OCI-M2 (cell line): Measurements from ENCODE around the gene PLCZ1.
"Not testable (repeated sequence)": the region's sequence is repeated elsewhere in the genome, so short reads cannot be mapped to it uniquely, and the experiment has no call there.

ENCODE experiments used
- DNase-seq: peaks from one replicate; lab custom pipeline; 2025; ENCODE audit not compliant: unreplicated experiment; lab: John Stamatoyannopoulos, UW

Gene PLCZ1

GRCh38 chr12:18737819-18738218 lies at the start of gene PLCZ1, which contains the start of gene CAPZA3:
Gene PLCZ1, minus strand, starts transcription at chr12:18738012. Its CDS starts 641 bp downstream, at chr12:18737371.
Gene CAPZA3, plus strand, starts transcription at chr12:18738119. Its CDS starts 150 bp downstream, at chr12:18738269.
- DNase-seq = no peak

- DNase-seq = not testable (repeated sequence)
Measured at GRCh38 chr12:18785465-18785864, 47.7 kb upstream of the PLCZ1 start.

GRCh38 chr12:18782827-18783226 lies 45.0 kb upstream of the PLCZ1 start:
- no peak for DNase-seq

- DNase-seq = not testable (repeated sequence)
Measured at GRCh38 chr12:18766479-18766878, 28.7 kb upstream of the PLCZ1 start.

GRCh38 chr12:18755341-18755740 lies 17.5 kb upstream of the PLCZ1 start:
- DNase-seq = no peak

GRCh38 chr12:18754124-18754707 lies 16.4 kb upstream of the PLCZ1 start:
- no peak for DNase-seq

- no peak for DNase-seq
Measured at GRCh38 chr12:18753481-18754123, 15.8 kb upstream of the PLCZ1 start.

- no peak for DNase-seq
Measured at GRCh38 chr12:18752947-18753346, 15.1 kb upstream of the PLCZ1 start.

- DNase-seq = no peak
Measured at GRCh38 chr12:18752280-18752920, 14.6 kb upstream of the PLCZ1 start.

GRCh38 chr12:18751866-18752265 lies 14.1 kb upstream of the PLCZ1 start:
- no peak for DNase-seq

GRCh38 chr12:18750085-18750484 lies 12.3 kb upstream of the PLCZ1 start:
- DNase-seq = no peak

- no peak for DNase-seq
Measured at GRCh38 chr12:18749386-18749957, 11.7 kb upstream of the PLCZ1 start.

GRCh38 chr12:18747895-18748294 lies 10.1 kb upstream of the PLCZ1 start:
- DNase-seq = no peak

- DNase-seq = no peak
Measured at GRCh38 chr12:18731156-18731555, 6.7 kb downstream of the PLCZ1 start.

- no peak for DNase-seq
Measured at GRCh38 chr12:18723752-18724151, 14.1 kb downstream of the PLCZ1 start.

- no peak for DNase-seq
Measured at GRCh38 chr12:18721452-18721851, 16.4 kb downstream of the PLCZ1 start.

GRCh38 chr12:18720690-18721089 lies 17.1 kb downstream of the PLCZ1 start:
- DNase-seq = no peak

GRCh38 chr12:18719922-18720510 lies 17.8 kb downstream of the PLCZ1 start:
- DNase-seq = no peak

- no peak for DNase-seq
Measured at GRCh38 chr12:18718462-18718861, 19.4 kb downstream of the PLCZ1 start.

- no peak for DNase-seq
Measured at GRCh38 chr12:18716236-18716635, 21.6 kb downstream of the PLCZ1 start.

- DNase-seq = no peak
Measured at GRCh38 chr12:18706798-18707197, 31.0 kb downstream of the PLCZ1 start.

GRCh38 chr12:18703911-18704310 lies 33.9 kb downstream of the PLCZ1 start:
- DNase-seq = no peak
